OCI-LY7 (cell line): ENCODE results near the gene CACNA1H.

ENCODE experiments used
- CTCF ChIP-seq: fragments of 200-600 bp; sonication (generic); conservative IDR thresholded peaks from 2 replicates; pipeline ENCODE4 v1.5.1; 2014; ENCODE audit warnings: mild to moderate bottlenecking, antibody characterized with exemption, low read length, moderate library complexity, mixed read lengths
- EZH2phosphoT487 ChIP-seq: fragments of 200-600 bp; sonication (generic); IDR thresholded peaks from 2 replicates; pipeline ENCODE4 v1.6.1; 2018; ENCODE audit warnings: low read depth, borderline replicate concordance, mild to moderate bottlenecking, mixed run types, antibody characterized with exemption, low read length, moderate library complexity, mixed read lengths

- TF ChIP-seq CTCF (no peak), EZH2phosphoT487 (no peak)
Observed at GRCh38 chr16:1264345-1265089, 111.6 kb downstream of the CACNA1H start.
